HG02852 (cell line): ENCODE data around the gene IKBKG.
"Not testable (repeated sequence)": the region's sequence is repeated elsewhere in the genome, so short reads cannot be mapped to it uniquely, and the experiment has no call there.

Experiments
- ATAC-seq: cut with Tn5 transposase; IDR thresholded peaks from one replicate; pipeline ENCODE4 v1.9.1; 2021; ENCODE audit warnings: mild to moderate bottlenecking, moderate library complexity; ENCODE audit not compliant: unreplicated experiment

Gene IKBKG

DNA sequence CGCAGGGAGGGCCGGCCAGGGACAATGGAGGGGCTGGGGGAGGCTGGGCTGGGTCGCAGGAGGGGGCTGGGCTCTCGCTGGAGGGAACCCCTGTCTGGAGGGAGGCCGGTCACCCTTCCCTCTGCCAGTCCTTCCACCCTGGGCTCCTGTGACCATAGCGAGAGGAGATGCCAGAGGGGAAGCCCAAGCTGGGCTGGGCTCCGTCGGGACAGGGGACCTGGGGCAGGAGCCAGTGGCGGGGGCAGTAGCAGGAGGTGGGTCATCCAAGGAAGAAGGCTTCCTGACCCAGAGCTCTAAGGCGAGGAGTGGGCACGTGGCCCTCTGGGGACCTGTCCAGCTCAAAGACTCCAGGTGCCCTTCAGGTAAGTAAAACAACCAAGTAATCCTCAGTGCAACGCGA lies 54.8 kb downstream of the IKBKG start:
- ATAC-seq: no peak

DNA sequence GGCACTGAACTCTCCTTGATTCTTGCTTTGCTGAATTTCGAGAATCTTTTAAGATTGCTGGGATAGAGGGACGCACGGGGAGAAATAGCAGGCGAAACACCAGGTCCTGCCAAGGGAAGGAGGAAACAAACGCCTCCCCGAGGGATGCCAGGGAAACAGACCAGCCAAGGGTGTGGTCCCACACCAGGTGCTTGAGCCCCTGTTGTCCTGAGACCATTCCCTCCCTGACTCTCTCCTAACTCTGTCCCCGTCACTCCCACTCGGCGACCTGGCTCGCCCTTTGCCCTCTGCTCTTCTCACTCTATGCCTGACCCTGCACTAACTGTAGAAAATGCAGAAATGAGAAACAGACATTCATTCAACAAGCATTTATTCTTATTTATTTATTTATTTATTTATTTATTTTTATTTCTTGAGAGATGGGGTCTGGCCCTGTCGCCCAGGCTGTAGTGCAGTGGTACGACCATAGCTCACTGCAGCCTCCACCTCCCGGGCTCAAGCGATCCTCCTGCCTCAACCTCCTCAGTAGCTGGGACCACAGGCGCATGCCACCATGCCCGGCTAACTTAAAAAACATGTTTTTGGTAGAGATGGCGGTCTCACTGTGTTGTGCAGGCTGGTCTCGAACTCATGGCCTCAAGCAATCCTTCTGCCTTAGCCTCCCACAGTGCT lies 55.5 kb downstream of the IKBKG start:
- no peak for ATAC-seq

DNA sequence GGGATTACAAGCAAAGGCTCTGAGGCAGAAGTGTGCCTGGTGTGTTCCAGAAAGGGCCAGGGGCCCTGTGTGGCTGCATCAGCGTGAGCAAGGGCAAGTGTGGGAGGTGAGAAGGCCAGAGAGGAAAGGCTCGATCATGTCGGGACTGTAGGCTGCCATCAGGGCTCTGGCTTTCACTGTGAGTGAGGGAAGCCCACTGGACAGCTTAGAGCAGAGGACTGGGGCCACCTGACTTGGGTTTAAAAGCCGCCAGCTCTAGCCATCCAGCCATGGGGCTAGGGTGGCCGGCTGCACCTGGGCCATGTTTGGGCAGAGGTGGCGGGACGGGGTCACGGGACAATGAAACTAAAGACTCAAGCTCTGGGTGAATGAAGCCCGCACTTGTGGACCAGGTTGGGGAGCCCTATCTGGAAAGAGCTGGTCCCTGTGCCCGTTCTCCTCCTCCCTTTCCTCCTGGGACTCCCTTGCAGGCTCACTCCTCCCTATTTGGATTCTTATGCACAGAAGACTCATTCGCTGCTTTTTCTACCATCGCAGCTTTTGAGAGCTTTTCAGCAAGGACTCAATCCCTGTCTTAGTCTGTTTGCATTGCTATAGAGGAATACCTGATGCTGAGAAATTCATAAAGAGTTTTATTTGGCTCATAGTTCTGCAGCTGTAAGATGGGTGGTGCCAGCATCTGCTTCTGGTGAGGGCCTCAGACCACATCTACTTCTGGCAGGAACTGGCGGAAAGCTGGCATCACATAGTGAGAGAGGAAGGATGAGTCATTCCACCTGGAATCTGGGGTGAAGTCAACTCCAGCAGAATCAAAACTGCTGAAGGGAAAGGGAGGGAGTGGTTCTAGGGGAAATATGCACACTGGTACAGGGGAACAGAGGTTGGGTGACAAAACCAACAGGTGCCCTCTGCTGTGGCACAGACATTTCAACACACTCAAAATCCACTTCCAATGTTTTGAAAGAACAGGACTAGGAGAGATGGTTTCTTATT lies 56.3 kb downstream of the IKBKG start:
- no peak for ATAC-seq

DNA sequence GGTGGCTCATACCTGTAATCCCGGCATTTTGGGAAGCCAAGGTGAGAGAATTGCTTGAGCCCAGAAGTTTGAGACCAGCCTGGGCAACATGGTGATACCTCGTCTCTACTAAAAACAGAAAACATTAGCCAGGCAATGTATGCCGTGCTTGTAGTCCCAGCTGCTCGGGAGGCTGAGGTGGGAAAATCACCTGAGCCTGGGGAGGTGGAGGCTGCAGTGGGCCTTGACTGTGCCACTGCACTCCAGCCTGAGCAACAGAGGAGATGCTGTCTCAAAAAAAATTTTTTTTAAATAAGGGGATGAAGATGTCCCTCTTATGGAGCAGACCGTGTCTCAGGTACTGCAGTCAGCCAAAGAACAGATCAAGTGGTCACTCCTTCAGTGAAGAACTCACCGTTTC lies 58.1 kb downstream of the IKBKG start:
- no peak for ATAC-seq

DNA sequence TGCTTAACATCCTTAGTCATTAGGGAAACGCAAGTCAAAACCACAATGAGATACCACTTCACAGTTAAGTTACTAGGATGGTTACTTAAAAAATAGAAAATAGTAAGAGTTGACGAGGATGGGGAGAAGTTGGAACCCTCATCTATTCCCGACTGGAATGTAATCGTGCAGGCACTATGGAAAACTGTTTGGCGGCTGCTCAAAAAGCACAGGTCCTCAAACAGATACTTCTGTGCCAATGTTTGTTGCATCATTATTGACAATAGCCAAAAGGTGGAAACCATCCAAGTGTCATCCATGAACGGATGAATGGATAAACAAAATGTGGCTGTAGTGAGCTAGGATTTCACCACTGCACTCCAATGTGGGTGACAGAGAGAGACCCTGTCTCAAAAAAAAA lies 60.0 kb downstream of the IKBKG start:
- no peak for ATAC-seq

DNA sequence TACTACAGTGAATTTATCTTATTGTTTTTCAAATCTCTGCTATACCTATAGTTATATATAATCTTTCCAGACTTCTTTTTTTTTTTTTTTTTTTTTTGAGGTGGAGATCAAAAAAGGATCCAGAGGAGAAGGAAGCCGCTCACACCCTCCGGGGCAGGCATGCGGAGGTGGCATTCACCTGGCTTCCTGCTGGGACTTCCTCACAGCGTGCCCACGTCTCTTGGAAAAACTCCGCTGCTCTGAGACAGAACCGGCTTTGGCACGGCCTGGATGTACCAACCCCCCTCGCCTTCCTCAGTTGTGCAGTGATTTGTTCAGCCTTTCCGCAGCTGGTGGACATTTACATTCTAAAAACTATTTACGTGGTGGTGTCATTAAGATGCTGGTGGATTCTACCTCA lies 60.6 kb downstream of the IKBKG start:
- ATAC-seq: not testable (repeated sequence)

DNA sequence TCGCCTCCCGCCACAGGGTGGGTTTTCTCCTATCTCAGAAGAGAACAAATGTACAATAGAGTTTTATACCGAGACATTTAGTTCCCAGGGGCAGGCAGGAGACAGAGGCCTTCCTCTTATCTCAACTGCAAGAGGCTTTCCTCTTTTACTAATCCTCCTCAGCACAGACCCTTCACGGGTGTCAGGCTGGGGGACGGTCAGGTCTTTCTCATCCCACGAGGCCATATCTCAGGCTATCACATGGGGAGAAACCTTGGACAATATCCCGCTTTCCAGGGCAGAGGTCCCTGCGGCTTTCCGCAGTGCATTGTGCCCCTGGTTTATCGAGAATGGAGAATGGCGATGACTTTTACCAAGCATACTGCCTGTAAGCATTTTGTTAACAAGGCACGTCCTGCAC lies 61.4 kb downstream of the IKBKG start:
- ATAC-seq: not testable (repeated sequence)

DNA sequence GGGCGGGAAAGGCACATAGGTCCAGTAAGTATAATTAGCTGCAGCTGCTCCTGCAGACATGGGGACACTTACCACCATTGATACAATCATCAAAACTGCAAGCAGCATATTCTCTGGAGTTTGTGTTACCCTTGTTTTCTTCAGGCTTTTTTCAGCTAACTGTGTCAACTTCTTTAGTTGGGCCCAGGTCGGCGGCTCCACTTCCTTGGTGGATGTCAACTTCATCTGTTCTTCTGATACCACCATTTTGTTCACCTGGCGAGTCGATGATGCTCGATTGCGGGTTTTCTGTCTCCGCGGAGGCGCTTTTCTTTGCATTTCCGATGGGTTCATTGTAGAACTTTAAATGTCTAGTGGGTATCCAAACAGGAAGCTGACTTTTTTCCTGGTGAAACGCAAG lies 63.7 kb downstream of the IKBKG start:
- not testable (repeated sequence) for ATAC-seq

DNA sequence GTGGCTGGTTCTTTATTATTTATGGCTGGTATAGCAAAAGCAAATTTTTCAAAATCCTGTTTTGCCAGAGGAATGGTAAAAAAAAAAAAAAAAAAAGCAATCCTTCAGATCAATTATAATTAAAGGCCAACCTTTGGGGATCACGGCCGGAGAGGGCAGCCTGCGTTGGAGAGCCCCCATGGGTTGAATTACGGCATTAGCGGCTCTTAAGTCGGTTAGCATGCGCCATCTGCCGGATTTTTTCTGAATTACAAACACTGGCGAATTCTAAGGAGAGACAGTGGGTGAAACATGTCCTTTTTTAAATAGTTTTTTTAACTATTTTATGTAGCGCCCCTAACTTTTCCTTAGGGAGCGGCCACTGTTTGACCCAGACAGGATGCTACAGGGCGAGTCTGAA lies 66.2 kb downstream of the IKBKG start:
- ATAC-seq: not testable (repeated sequence)
